HepG2 (cell line): Measurements from ENCODE around the gene VPS25. TPM values are rescaled to one million over a fixed set of nuclear protein-coding genes. Genes with fewer than 3 reads are reported as not detected.

Experiments used
- DMAP1 ChIP-seq: IDR thresholded peaks from 2 replicates; pipeline ENCODE4 v1.6.1; 2016
- GATAD1 ChIP-seq: IDR thresholded peaks from 2 replicates; pipeline ENCODE4 v1.6.1; 2016; ENCODE audit warnings: missing genetic modification reagents, missing compliant biosample characterization
- HNF4A ChIP-seq: sonication (generic); formaldehyde crosslinking; IDR thresholded peaks from 2 replicates; pipeline ENCODE4 v1.4.0; 2020; ENCODE audit warnings: missing genetic modification reagents
- HOXA9 ChIP-seq: sonication (generic); formaldehyde crosslinking; IDR thresholded peaks from 2 replicates; pipeline ENCODE4 v1.8.1; 2022; ENCODE audit warnings: missing genetic modification reagents, mild to moderate bottlenecking, moderate library complexity, borderline replicate concordance
- JDP2 ChIP-seq: sonication (generic); formaldehyde crosslinking; IDR thresholded peaks from 2 replicates; pipeline ENCODE4 v1.8.1; 2022; ENCODE audit warnings: missing genetic modification reagents, borderline replicate concordance
- JUN ChIP-seq: sonication (generic); formaldehyde crosslinking; IDR thresholded peaks from 2 replicates; pipeline ENCODE4 v1.4.0; 2020; ENCODE audit warnings: mild to moderate bottlenecking, missing genetic modification reagents
- MEIS1 ChIP-seq: sonication (generic); formaldehyde crosslinking; IDR thresholded peaks from 2 replicates; pipeline ENCODE4 v1.9.0; 2021; ENCODE audit warnings: mild to moderate bottlenecking, missing genetic modification reagents, moderate library complexity, borderline replicate concordance
- NFE2L1 ChIP-seq: sonication (generic); formaldehyde crosslinking; IDR thresholded peaks from 2 replicates; pipeline ENCODE4 v1.4.0; 2020; ENCODE audit warnings: missing genetic modification reagents, mild to moderate bottlenecking, borderline replicate concordance
- RFXAP ChIP-seq: sonication (generic); formaldehyde crosslinking; IDR thresholded peaks from 2 replicates; pipeline ENCODE4 v1.4.0; 2020; ENCODE audit warnings: missing genetic modification reagents, borderline replicate concordance
- SAFB2 ChIP-seq: sonication (generic); formaldehyde crosslinking; IDR thresholded peaks from 2 replicates; pipeline ENCODE4 v1.5.1; 2020; ENCODE audit warnings: missing genetic modification reagents, low read depth, mild to moderate bottlenecking, borderline replicate concordance
- ZNF101 ChIP-seq: sonication (generic); formaldehyde crosslinking; IDR thresholded peaks from 2 replicates; pipeline ENCODE4 v1.4.0; 2020; ENCODE audit warnings: mild to moderate bottlenecking, low read depth, missing genetic modification reagents, borderline replicate concordance
- ZNF142 ChIP-seq: sonication (generic); formaldehyde crosslinking; IDR thresholded peaks from 2 replicates; pipeline ENCODE4 v1.4.0; 2020; ENCODE audit warnings: missing genetic modification reagents
- ZNF20 ChIP-seq: sonication (generic); formaldehyde crosslinking; IDR thresholded peaks from 2 replicates; pipeline ENCODE4 v1.4.0; 2020; ENCODE audit warnings: mild to moderate bottlenecking, moderate library complexity, missing genetic modification reagents
- ZNF234 ChIP-seq: sonication (generic); formaldehyde crosslinking; conservative IDR thresholded peaks from 2 replicates; pipeline ENCODE4 v1.5.1; 2020; ENCODE audit warnings: mild to moderate bottlenecking, missing genetic modification reagents
- ZNF260 ChIP-seq: sonication (generic); formaldehyde crosslinking; IDR thresholded peaks from 2 replicates; pipeline ENCODE4 v1.4.0; 2020; ENCODE audit warnings: missing genetic modification reagents, low read depth, mild to moderate bottlenecking, borderline replicate concordance
- ZNF326 ChIP-seq: sonication (generic); formaldehyde crosslinking; IDR thresholded peaks from 2 replicates; pipeline ENCODE4 v1.4.0; 2020; ENCODE audit warnings: missing genetic modification reagents, borderline replicate concordance
- ZNF501 ChIP-seq: sonication (generic); formaldehyde crosslinking; IDR thresholded peaks from 2 replicates; pipeline ENCODE4 v1.5.1; 2020; ENCODE audit warnings: mild to moderate bottlenecking, moderate library complexity, missing genetic modification reagents
- ZNF614 ChIP-seq: IDR thresholded peaks from 2 replicates; pipeline ENCODE4 v1.6.1; 2018; ENCODE audit warnings: missing biosample characterization, missing genetic modification reagents, inconsistent platforms, borderline replicate concordance
- ZNF724P ChIP-seq: sonication (generic); formaldehyde crosslinking; IDR thresholded peaks from 2 replicates; pipeline ENCODE4 v1.8.0; 2022; ENCODE audit warnings: missing genetic modification reagents, borderline replicate concordance
- ZNF766 ChIP-seq: sonication (generic); formaldehyde crosslinking; IDR thresholded peaks from 2 replicates; pipeline ENCODE4 v1.5.0; 2020; ENCODE audit warnings: missing genetic modification reagents, borderline replicate concordance
- polyA plus RNA-seq, 8 experiments: library from polyadenylated mRNA; depleted of rRNA in 3 of 8; stranded (reverse) in 7 of 8; unstranded in 1 of 8; fragments of >200 nt; fragmentation: Illumina TruSeq in 4 of 8; extraction: Trizol in 4 of 8; gene quantifications; 2 replicates each; pipeline versions ENCODE4 v1.2.1 to v1.2.3, GENCODE V29; 2011 to 2016; ENCODE audit warnings: low read depth in 4 of 8, missing spikeins in 1 of 8, mixed read lengths in 1 of 8; ENCODE audit not compliant: insufficient read depth in 1 of 8
- total RNA-seq, 5 experiments: library from RNA; depleted of rRNA; stranded (reverse); fragments of >200 nt; fragmentation: Illumina TruSeq; extraction: Trizol; gene quantifications; 2 replicates each; pipeline ENCODE4 v1.2.3, GENCODE V29; 2016; ENCODE audit warnings: low read depth in 1 of 5
- TF ChIP-seq, protein P1 (sequence below): sonication (generic); formaldehyde crosslinking; IDR thresholded peaks from 2 replicates; pipeline ENCODE4 v1.4.0; 2020; ENCODE audit warnings: mild to moderate bottlenecking, missing genetic modification reagents
- TF ChIP-seq, protein P2 (sequence below): sonication (generic); formaldehyde crosslinking; IDR thresholded peaks from 2 replicates; pipeline ENCODE4 v1.4.0; 2020; ENCODE audit warnings: missing genetic modification reagents
- TF ChIP-seq, protein P3 (sequence below): sonication (generic); formaldehyde crosslinking; IDR thresholded peaks from 2 replicates; pipeline ENCODE4 v1.5.0; 2020; ENCODE audit warnings: missing genetic modification reagents

Gene VPS25
- total and polyA plus RNA-seq, 2 of the 13 experiments (the other 11 are each of a cell fraction or from before 2014, with no cell fraction given): 161 to 249 TPM

- TF ChIP-seq ZNF101: no peak
- no peak for TF ChIP-seq ZNF260 (CRISPR knock-in tag)
- TF ChIP-seq, protein P1, sequence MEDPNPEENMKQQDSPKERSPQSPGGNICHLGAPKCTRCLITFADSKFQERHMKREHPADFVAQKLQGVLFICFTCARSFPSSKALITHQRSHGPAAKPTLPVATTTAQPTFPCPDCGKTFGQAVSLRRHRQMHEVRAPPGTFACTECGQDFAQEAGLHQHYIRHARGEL (CRISPR knock-in tag): no peak
- no peak; the same call in 1 of the 2 replicates for TF ChIP-seq ZNF142 (CRISPR knock-in tag)
- TF ChIP-seq ZNF326: no peak
- TF ChIP-seq, protein P2, sequence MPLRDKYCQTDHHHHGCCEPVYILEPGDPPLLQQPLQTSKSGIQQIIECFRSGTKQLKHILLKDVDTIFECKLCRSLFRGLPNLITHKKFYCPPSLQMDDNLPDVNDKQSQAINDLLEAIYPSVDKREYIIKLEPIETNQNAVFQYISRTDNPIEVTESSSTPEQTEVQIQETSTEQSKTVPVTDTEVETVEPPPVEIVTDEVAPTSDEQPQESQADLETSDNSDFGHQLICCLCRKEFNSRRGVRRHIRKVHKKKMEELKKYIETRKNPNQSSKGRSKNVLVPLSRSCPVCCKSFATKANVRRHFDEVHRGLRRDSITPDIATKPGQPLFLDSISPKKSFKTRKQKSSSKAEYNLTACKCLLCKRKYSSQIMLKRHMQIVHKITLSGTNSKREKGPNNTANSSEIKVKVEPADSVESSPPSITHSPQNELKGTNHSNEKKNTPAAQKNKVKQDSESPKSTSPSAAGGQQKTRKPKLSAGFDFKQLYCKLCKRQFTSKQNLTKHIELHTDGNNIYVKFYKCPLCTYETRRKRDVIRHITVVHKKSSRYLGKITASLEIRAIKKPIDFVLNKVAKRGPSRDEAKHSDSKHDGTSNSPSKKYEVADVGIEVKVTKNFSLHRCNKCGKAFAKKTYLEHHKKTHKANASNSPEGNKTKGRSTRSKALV (CRISPR knock-in tag): no peak
- TF ChIP-seq ZNF501 (CRISPR knock-in tag): no peak
- no peak for TF ChIP-seq JUN (CRISPR knock-in tag)
- TF ChIP-seq RFXAP (CRISPR knock-in tag): no peak
- TF ChIP-seq ZNF20 (CRISPR knock-in tag): no peak
- no peak for TF ChIP-seq NFE2L1 (CRISPR knock-in tag)
- TF ChIP-seq SAFB2 (CRISPR knock-in tag): no peak
- no peak for TF ChIP-seq GATAD1
- TF ChIP-seq ZNF766 (CRISPR knock-in tag): no peak
- peak; percentile 42 for TF ChIP-seq HNF4A (CRISPR knock-in tag)
- 0 out of 2 replicates have a peak, but pooled peaks have one; percentile 7 for TF ChIP-seq ZNF614
- peak; percentile 69 for TF ChIP-seq DMAP1 (CRISPR knock-in tag)
- TF ChIP-seq JDP2 (CRISPR knock-in tag): no peak
- TF ChIP-seq ZNF234 (CRISPR knock-in tag): no peak
- TF ChIP-seq MEIS1 (CRISPR knock-in tag): peak; percentile 80; the same call in 1 of the 2 replicates
- TF ChIP-seq, protein P3, sequence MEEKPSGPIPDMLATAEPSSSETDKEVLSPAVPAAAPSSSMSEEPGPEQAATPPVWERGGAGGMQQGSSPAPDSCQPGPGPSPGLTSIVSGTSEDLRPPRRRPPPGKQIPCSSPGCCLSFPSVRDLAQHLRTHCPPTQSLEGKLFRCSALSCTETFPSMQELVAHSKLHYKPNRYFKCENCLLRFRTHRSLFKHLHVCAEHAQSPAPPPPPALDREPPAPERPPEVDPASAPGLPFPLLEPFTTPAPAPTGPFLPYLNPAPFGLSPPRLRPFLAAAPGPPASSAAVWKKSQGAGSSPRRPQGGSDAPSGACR (CRISPR knock-in tag): no peak; the same call in 1 of the 2 replicates
- no peak for TF ChIP-seq ZNF724P (CRISPR knock-in tag)
- TF ChIP-seq HOXA9: no peak
Observed at GRCh38 chr17:42744283-42744805, 28.9 kb upstream of the VPS25 start (continued).
